ENCODE results near the gene EZH2. TPM values are rescaled to one million over a fixed set of nuclear protein-coding genes. Genes with fewer than 3 reads are reported as not detected.

EZH2 gene
- total and polyA plus RNA-seq, 4 donors = 2.0 to 21.3 (median 2.5) TPM

GRCh38 chr7:148835854-148836253 is 48.2 kb downstream of the EZH2 start:
- 97% methylated on average over 4 of the region's 4 CpGs for WGBS
- DNase-seq (ENCODE audit: low spot score) = no peak
- H3K9me3 ChIP-seq (ENCODE audit: control insufficient read depth in 4 of 4, low read length in 3 of 4) = no peaks in the 10 kb centered on the region
- H3K27me3 ChIP-seq (ENCODE audit: control insufficient read depth in 4 of 4, insufficient read depth in 4 of 4, low read length in 3 of 4) = no peaks in the 10 kb centered on the region
- H3K4me3 ChIP-seq (ENCODE audit: low read depth in 1 of 3, low read length in 3 of 3) = no peak overlapping the region
- no peaks in the 10 kb centered on the region for H3K36me3 ChIP-seq (ENCODE audit: control insufficient read depth in 4 of 4, insufficient read depth in 3 of 4, low read depth in 1 of 4, low read length in 3 of 4)
- H3K4me1 ChIP-seq (ENCODE audit: control insufficient read depth in 4 of 4, insufficient read depth in 4 of 4, low read length in 3 of 4) = no peaks in the 10 kb centered on the region
- TF ChIP-seq YY1 (IDR thresholded peaks at IDR 0.05) (no peak), EGR1 (IDR thresholded peaks at IDR 0.05; ENCODE audit: low read depth in 2 of 2) (no peak), SP1 (IDR thresholded peaks at IDR 0.05) (no peak), FOXA2 (IDR thresholded peaks at IDR 0.05) (no peak), HNF4G (IDR thresholded peaks at IDR 0.05) (no peak), TAF1 (conservative IDR thresholded peaks at IDR 0.05) (no peak), ZBTB33 (IDR thresholded peaks at IDR 0.05) (no peak), REST (IDR thresholded peaks at IDR 0.05) (no peak)
- H3K27ac ChIP-seq (ENCODE audit: low read depth in 1 of 2, low read length in 2 of 2) = no peak overlapping the region
- H3K9ac ChIP-seq (ENCODE audit: low read depth in 1 of 2, low read length in 2 of 2) = no peak overlapping the region

- H3K27ac ChIP-seq (ENCODE audit: low read depth in 1 of 2, low read length in 2 of 2) = no peak overlapping the region
- TF ChIP-seq FOXA2 (IDR thresholded peaks at IDR 0.05) = no peak
- TF ChIP-seq YY1 (IDR thresholded peaks at IDR 0.05) = no peak
- no peak for TF ChIP-seq EGR1 (IDR thresholded peaks at IDR 0.05; ENCODE audit: low read depth in 2 of 2)
- no peak for TF ChIP-seq ZBTB33 (IDR thresholded peaks at IDR 0.05)
- TF ChIP-seq JUND (IDR thresholded peaks at IDR 0.05) = no peak
- no peak for TF ChIP-seq RAD21 (IDR thresholded peaks at IDR 0.05)
- no peak for TF ChIP-seq FOXA1 (IDR thresholded peaks at IDR 0.05)
- TF ChIP-seq NR2F2 (IDR thresholded peaks at IDR 0.05) = no peak
- no peak for TF ChIP-seq RXRA (IDR thresholded peaks at IDR 0.05)
- no peak for TF ChIP-seq SP1 (IDR thresholded peaks at IDR 0.05)
- no peak for TF ChIP-seq REST (IDR thresholded peaks at IDR 0.05)
- TF ChIP-seq HNF4G (IDR thresholded peaks at IDR 0.05) = no peak
- no peak for TF ChIP-seq MAX (IDR thresholded peaks at IDR 0.05)
- TF ChIP-seq GABPA (IDR thresholded peaks at IDR 0.05 in 1 of 2, conservative IDR thresholded peaks at IDR 0.05 in 1 of 2) = no peak
- no peak for TF ChIP-seq ATF3 (IDR thresholded peaks at IDR 0.05)
- TF ChIP-seq CTCF (IDR thresholded peaks at IDR 0.05; ENCODE audit: low read depth, low read length, missing input control) = no peak
- no peak for TF ChIP-seq TAF1 (conservative IDR thresholded peaks at IDR 0.05)
- no peak for TF ChIP-seq HNF4A (conservative IDR thresholded peaks at IDR 0.05)
- WGBS = 96% methylated on average over 2 of the region's 2 CpGs
- no peaks in the 10 kb centered on the region for H3K36me3 ChIP-seq (ENCODE audit: control insufficient read depth in 4 of 4, insufficient read depth in 3 of 4, low read depth in 1 of 4, low read length in 3 of 4)
- no peak overlapping the region for H3K4me3 ChIP-seq (ENCODE audit: low read depth in 1 of 3, low read length in 3 of 3)
- H3K27me3 ChIP-seq (ENCODE audit: control insufficient read depth in 4 of 4, insufficient read depth in 4 of 4, low read length in 3 of 4) = no peaks in the 10 kb centered on the region
- H3K9me3 ChIP-seq (ENCODE audit: control insufficient read depth in 4 of 4, low read length in 3 of 4) = no peaks in the 10 kb centered on the region
- no peak for DNase-seq (ENCODE audit: low spot score)
- no peak overlapping the region for H3K9ac ChIP-seq (ENCODE audit: low read depth in 1 of 2, low read length in 2 of 2)
- no peaks in the 10 kb centered on the region for H3K4me1 ChIP-seq (ENCODE audit: control insufficient read depth in 4 of 4, insufficient read depth in 4 of 4, low read length in 3 of 4)
These were observed 49.5 kb downstream of the EZH2 start for GRCh38 chr7:148834605-148835004.

Measured in liver (tissue), 9 donors.